ENCODE measurements around the gene BLOC1S1.
A peak's percentile ranks its signal among the peaks of the same experiment; 100 is the strongest.

The BLOC1S1 gene

DNA sequence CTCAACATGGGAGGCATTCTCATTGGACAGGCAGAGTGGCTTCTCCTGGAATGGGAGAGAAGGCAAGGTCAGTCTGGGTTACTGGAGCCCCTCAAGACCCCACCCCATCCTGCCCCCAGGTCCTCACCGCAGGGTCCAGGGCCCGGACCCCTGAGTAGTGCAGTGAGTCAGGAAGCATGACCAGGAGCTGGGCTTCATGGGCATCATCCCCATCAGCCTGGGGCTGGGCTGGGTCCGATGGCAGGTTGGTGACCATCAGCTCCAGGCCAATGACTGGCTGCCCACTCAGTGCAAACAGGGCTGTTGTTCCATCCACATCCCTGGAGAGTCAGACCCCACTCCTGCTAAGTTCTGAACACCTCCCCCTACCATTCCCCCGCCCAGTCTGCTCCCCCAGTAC, 21.2 kb upstream of the BLOC1S1 start:
- DNase-seq (ENCODE audit: low read depth, low spot score), result no peak

DNA sequence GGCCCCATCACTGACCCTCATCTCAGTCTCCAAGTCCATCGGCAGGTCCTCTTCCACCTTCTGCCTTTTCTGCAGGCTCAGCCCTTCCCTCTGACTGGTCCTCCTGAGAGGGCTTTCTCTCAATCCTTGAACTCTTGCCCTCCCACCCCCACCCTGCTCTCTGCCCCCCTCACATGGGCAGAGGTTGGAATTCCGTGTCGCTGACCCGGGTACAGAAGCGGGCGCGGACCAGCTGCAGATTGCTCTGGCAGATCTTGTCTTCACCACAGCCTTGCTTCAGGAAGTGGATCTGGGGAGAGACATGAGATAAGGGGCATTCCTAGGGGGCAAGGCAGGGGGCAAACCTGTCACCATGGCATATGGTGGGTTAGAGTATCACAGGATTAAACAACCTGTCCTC, 20.5 kb upstream of the BLOC1S1 start:
- no peak for DNase-seq (ENCODE audit: low read depth, low spot score)

DNA sequence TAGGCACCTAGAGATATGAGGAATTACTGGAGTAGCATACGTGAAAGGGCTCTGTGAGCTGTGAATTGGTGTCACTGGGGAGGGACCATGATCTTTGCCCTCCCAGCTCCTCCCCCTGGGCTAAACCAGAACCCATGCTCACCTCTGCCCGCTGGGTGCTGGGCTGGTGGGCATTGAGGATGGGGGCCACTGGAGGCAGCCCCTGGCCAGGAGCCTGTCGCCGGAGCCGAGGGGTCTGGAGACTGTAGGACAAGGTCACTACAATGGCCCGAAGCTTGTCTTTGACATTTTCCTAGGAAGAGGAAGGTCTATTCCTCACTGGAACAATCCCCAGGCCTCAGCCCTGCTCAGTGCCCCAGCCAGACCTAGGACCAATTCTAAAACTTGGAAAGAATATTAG, 19.7 kb upstream of the BLOC1S1 start:
- DNase-seq (ENCODE audit: low read depth, low spot score), result no peak

DNA sequence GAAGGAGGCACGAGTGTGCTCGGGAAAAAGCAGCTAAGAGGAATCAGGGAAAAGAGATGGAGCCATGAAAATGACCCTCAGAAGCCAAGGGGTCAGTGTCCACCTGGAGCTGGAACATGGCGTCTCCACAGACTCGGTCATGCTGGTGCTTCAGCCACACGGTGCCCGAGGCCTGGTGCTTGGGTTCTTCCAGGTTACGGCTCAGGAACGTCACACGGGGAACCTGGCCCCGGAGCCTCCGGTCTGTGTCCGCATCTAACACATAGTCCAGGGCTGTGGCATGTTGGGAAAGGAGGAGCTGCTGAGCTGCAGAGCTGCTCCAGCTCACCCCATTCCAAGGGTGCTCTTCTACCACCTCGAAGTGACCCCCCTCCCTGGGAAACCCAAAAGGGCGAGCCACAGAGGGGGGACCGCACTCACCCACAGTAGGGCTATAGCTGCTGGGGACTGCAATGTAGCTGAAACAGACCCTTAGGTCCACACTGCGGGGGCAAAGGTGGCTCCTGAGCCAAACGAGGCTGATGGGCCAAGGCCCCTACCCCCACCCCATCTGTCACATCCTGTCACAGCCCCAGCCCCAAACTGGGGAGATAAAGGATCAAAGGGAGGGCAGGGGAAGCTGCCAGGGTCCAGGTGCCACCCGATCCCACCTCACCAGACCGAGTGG, 18.9 kb upstream of the BLOC1S1 start:
- DNase-seq (ENCODE audit: low read depth, low spot score), result no peak

DNA sequence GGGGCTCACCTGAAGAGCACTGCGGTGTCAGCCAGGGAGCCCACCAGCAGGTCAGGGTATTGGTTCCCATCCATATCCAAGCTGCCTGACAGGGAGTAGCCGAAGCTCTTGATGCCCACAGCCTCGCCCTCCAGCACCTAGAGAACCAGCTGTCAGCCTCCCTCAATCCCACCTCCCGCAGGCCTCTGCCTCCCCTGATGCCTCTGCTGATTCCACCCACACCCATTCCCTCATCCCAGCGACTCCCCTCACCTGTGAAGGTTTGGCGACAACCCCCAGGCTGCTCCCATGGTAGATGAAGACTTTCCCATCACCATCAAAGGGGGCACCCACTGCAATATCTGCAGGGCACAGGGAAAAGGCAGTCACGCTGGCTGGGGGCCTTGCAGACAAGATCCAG, 18.2 kb upstream of the BLOC1S1 start:
- no peak for DNase-seq (ENCODE audit: low read depth, low spot score)

DNA sequence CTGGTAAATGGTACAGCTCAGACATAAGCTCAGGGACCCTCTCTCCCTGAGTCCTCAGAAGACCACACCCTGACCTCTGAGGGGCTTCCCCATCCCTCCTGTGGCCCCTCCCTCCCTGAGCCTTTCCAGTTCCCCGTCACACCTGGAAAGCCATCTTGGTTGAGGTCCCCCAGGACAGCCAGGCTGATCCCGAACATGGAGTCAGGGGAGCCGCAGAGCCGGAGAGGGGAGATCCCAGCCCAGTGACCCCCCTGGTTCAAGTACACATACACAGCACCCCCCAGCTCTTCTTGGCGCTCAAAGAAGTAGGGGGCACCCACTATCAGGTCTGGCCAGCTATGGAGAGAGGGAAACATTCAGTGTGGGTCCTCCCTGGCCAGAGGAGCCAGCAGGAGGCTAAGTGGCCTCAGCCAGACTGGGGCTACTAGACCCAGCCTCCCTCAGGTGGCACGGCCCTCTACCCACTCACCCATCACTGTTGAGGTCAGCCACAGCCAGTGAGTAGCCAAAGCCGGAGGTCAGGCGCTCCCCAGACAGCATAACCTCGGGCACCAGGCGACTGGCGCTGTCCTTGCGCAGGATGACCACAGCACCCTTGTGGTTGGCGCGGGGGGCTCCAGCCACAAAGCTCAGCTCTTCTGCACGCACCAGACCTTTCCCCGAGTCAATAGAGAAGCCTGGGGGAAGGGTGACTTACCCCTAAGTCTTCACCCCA, 17.4 kb upstream of the BLOC1S1 start:
- no peak for DNase-seq (ENCODE audit: low read depth, low spot score)

DNA sequence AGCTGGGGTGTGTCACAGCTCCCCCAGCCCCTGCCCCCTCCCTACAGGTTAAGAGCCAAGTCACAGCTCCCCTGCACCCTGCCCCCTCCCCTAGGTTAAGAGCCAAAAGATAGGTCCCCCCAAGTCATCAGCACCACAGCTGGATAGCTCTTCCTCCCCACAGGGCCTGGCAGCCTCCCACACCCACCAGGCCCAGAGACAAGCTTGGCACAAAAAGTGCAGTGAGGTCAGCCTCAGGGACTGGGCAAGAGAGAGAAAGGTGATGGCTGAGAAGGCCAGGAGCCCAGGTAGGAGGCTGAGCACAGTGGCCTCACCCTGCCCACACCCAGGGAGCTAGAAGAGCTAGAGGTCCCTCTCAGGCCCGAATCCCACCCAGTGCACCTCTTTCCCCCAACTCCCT, 16.9 kb upstream of the BLOC1S1 start:
- DNase-seq (ENCODE audit: low read depth, low spot score), result no peak

DNA sequence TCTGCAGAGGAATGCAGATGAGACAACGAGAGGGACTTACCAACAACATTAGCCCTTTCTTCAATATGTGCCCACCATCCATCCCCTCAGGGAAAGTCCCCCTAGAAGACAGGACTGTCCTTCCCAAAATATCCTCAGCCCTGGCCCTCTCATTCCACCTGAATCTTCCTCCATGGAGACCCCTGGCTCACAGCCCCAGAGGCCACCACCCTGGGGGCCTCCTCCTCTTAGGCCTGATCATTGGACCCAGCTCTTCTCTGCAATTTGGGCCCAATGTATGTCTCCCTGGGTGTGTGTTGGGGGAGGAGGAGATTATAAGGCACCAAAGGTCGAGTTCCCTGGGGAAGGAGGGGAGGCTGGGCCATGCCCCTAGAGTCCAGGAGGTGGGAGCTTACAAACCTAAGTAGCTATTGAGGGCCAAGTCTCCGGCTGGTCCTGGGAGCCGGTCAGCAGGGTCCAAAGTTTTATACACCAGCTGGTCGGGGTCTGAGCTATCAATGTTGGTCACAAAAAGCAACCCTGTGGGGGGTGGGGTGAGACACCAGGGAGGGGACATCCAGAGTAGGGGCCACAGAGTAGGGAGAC, 16.3 kb upstream of the BLOC1S1 start:
- DNase-seq (ENCODE audit: low read depth, low spot score), result no peak

DNA sequence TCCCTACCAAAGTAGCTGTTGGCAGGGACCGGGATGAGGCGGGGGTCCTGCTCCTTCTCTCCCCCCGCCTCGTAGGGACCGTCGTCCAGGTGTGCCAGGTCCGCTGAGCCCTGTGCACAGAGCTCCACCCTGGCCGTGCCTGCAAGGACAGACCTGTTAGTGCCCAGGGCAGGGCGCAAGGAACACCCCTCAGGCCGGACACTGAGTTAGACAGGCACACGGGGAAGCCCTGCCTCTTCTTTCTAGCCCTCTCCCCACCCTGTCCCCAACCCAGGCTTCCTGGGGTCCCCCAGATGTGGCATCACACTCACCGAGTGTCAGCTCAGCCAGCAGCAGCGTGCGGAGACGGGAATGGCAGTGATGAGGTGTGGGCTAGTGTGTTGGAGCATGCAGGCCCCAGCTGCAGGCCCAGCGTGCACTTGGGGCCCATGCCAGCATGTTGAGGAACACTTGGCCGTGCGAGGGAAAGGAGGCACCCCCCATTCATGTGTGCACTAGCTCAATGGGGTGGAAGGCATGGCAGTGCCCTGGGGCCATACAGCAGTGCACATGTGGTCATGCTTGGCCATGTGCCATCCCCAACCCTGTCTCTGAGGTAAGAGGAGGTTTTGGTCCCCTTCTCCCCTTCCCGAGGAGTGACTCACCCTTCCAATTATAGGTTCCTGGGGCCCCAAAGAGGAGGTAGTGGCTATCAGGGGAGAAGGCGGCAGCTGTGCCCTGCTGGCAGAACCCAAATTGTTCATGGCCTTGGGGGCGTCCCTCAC, 15.4 kb upstream of the BLOC1S1 start:
- DNase-seq (ENCODE audit: low read depth, low spot score), result no peak

DNA sequence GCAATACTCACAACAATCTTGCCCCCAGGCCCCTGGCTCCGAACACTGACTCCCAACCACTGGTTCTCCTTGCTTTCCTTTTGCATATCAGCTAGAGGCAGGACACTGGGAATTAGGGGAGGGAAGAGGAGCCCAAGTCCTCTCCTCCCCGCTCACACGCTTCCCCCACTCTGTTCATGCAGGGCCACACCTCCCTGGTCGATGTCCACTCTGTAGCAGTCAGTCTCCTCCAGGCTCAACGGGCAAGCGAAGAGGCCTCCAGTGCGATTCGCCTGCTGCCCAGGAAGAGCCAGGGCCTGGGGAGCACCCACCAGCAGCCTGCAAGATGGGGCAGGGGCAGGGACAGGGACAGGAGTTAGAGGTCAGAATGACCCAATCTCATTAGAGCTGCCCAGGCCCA, 13.0 kb upstream of the BLOC1S1 start:
- no peak for DNase-seq (ENCODE audit: low read depth, low spot score)

DNA sequence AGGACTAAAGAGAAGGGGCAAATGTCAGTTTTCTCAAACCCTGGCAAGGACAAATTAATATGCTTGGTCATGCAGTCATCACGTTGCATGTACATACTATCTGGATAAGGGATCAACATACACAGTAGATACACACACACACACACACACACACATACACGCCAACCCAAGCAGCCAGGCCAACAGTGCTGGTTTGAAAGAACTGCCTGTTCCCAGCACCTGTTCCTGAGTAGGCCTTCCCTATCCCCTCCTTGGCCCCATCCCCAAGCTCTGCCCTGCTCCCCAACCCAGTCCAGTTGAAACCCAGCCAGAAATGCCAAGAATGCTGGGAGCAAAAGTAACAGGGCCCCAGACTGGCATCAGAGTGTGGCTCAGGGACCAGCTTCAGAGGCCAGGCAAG, 12.6 kb upstream of the BLOC1S1 start:
- DNase-seq (ENCODE audit: low read depth, low spot score), result no peak

DNA sequence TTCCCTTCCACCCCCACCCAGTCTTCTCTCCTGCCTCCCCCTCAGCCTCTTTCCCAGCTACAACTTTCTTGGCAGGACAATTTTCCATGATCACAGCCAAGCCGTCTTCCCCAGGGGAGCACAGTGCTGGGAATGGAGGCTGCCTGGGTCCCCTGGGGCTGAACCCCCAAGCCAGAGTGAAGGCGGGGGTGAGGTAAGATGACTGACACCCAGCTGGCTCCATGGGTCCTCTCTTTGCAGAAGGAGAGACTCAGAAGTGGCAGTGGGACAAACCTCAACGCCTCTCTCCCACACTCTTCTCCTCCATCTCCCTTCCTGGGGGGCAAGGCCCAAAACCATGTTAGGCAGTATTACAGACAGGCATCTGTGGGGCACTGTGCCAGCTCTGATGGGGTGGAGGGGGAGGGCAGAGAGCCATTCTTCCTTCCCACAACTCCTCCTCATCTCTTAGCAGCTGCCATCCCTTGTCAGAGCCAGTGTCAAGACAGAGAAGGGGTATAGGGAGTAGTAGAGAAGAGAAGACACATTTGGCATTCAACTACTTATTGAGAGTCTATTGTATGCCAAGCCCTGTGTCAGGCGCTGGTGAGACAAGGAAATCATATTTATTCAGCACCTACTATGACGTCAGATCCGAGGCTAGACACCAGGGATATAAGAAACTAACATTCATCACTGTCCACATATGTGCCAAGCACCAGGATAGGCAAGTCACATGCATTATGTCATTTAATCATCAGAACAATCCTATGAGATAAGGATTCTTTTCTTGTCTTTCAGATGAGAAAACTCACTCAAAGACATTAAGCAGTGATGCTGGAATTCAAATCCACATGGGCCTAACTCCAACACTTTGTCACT, 11.7 kb upstream of the BLOC1S1 start:
- DNase-seq (ENCODE audit: low read depth, low spot score), result no peak

DNA sequence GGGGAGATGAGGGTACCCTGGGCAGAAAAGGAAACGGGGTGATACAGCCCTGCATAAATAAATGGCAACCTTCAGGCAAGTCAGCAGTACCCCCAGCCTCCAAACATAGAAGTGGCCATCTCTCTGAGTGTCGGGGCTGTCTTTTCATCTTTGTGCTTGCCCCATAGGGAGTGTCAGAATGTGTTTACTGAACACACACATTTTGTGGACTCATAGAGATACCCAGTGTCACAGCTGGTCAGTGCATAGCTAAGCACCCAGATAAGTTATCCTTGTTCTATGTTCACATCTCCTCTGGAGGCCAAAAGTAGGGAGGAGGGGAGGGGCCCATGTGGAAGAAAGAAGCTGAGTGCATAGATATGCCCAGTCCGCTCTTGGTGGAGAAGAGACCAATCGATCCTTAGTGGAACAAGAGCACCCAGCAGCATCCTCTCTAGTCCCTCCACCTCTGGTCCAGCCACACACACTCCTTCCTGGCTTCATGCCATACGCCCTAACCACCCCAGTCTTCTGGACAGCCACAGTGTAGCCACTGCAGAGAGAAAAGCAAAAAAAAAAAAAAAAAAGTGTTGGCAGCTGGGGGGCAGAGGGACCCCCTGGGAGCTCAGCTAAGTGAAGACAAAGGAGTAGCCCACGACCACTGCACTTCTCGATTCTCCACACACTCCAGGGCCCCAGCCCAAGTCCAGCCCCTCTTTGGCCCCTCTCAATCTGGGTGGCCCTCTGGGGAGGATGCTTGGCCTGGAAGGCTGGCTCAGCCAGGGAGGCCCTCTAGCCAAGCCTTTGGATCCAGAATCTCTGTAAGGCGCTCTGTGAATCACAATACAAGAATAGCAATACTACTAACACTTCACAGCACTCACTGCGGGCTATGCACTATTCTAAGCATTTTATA, 10.8 kb upstream of the BLOC1S1 start:
- DNase-seq (ENCODE audit: low read depth, low spot score), result no peak

DNA sequence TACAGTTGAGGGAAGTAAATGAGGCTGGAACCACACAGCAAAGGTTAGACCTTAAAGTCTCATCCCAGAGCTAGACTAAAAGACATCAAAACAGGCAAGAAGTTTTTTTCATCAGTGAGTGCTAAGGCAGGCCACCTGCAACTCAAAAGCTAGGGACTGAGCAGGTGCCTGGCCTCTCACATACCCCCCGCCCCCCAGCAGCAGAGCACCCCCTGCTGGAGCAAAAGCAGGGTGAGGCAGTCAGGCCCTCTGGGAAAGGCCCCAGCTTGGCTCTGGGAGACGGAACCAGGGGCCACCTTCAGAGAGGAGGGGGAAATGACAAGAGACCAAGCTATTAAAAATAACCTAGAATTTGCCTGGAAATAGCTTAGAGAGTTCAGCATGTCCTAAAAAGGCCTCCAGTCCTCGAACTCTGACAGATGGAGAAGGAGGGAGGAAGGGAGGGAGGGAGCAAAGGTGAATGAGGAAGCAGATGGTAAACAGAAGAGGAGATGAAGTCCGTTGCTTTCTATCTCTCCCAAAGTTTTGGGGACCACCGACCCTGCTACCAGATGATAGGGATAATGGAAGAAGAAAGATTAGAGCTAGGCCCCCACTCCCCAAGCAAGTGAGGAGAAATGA, 10.0 kb upstream of the BLOC1S1 start:
- DNase-seq (ENCODE audit: low read depth, low spot score), result no peak

DNA sequence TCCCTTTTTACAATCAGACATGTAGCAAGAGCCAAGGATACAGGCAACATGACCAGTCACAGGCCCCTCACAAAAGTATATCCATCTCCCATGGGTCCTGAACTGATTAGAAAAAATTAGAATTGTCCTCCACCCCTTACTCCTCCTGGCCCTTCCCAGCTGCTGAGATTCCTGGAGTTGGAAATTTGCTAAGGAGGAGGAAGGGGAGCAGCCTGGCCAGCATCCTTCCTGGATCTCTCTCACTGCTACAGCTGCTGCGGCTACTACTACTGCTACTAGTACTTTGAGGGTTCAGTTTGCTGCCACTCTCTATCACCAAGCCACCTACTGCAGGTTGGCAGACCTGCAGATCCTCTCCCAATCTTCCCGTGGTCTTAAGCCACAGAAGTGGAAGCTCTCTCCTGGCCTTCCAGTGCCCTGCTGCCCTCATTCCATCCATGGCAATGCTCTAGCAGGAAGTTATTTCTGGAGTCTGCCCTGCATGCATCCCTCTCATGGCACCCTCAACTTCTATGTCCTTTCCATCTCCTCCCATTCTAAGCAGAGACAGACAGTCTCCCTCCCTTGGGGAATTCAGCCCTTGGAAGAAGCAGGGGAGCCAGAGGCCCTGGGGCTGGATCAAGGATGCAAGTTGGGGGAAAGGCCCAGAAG, 9.2 kb upstream of the BLOC1S1 start:
- DNase-seq (ENCODE audit: low read depth, low spot score), result no peak

DNA sequence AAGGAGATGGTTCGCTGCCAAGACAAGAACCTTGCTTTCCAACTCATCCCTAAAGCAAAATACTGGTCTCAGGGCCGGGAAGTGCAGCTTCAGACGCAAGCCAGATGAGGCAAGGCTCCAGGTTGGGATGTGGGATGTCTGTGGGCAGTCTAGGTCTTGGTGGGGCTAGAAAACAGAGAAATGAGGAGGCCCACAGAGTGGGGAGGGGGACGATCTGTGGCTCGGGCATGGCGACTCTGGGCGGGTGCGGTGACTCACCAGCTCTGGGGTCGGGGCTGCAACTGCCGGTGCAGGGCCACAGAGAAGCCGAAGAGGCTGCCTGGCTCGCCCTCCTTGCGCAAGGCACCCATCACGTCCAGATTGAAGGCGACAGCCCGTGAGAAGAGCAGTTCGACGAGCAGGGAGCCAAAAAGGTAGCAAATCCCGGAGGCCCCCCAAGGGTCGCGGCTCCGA, 8.6 kb upstream of the BLOC1S1 start:
- no peak for DNase-seq (ENCODE audit: low read depth, low spot score)

DNA sequence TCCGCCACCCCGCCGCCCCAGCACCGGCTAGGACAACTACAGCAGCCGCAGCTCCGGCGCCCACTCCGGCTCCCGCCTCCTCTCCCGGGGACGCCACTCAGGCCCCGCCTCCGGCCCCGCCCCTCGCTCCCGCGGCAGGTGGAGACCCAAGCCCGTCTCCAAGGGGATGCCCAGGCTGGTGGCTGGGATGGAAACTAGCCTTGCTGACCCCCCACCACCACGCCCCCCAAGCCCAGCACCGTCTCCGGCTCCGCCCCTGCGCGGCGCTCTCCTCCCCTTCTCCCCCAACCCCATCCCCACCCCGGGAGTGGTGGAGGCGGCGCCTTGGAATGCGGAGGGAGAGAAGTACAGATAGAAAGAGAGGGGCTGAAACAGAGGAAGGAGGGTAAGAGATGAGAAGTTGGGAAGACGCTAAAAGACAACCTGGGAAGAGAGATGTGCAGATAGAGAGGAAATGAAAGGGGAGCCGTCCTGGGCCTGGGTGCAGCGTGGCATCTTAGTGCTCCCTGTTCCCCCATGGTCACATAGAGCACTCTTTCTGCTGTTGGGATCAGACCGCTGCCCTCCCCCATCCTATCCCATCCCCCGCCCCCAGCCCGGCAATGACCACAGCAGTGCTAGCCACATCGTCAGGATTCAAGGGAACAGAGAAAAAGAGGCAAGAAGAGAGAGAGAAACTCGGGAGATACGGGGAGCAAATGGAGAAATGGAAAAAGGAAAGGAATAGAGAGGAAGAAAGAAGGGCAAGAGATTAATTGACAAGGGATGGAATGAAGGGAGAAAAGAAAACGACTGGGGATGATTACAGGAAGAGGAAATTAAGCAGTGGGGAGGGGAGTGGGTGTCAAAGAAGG, 7.8 kb upstream of the BLOC1S1 start, which contains the start of gene ITGA7:
TSS of gene ITGA7 (minus strand) at position 64 of the 854 bp plus-strand sequence. CDS start 222 bp downstream, outside the sequence.
- DNase-seq (ENCODE audit: low read depth, low spot score), result peak; percentile 42

DNA sequence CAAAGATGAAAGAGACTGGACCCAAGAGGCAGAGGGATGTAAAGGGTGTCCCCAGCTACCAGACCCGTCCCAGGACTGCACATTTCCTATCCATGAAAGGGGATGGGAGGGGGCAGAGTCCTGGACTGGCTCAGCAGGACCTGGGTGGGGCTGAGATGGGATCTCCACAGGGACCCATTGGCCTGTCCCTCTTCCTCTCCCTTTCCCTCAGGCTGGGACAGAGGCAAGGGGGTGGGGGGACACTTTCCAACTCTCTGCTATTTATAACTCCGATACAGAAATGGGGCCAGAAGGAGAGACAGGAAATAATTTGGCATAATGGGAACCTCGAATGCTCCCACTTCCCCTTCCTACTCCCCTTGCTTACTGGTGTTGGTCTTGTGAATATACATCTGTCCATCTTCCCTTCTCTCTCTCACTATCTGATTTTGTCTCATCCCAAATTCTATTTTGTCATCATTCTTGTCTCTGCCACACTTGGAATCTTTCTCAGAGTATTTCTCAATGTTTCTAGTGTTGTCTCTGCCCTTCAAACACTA, 7.1 kb upstream of the BLOC1S1 start:
- no peak for DNase-seq (ENCODE audit: low read depth, low spot score)

Measured in activated CD4-positive, CD25-positive, alpha-beta regulatory T cell treated with anti-CD3 and anti-CD28 coated beads, Interleukin-2, amount 50 U/mL, for 16 hours (primary cell).